HEK293 (cell line): ENCODE measurements around the gene IL25.

Source experiments
- YY1 ChIP-seq: fragments of 450-650 bp; formaldehyde crosslinking; IDR thresholded peaks from 2 replicates; pipeline ENCODE4 v1.5.1; 2018; ENCODE audit warnings: missing biosample characterization, missing genetic modification characterization
- ZBTB21 ChIP-seq: fragments of 450-650 bp; formaldehyde crosslinking; IDR thresholded peaks from 2 replicates; pipeline ENCODE4 v1.5.1; 2017; ENCODE audit warnings: missing biosample characterization, missing genetic modification characterization
- ZNF10 ChIP-seq: fragments of 450-650 bp; formaldehyde crosslinking; IDR thresholded peaks from 2 replicates; pipeline ENCODE4 v1.5.1; 2017; ENCODE audit warnings: missing biosample characterization, missing genetic modification characterization
- ZNF157 ChIP-seq: fragments of 450-650 bp; formaldehyde crosslinking; IDR thresholded peaks from 2 replicates; pipeline ENCODE4 v1.5.1; 2016; ENCODE audit warnings: missing biosample characterization, missing genetic modification characterization

- TF ChIP-seq ZNF157 (tag by site-specific recombination) (no peak), ZNF10 (no peak), ZBTB21 (no peak), YY1 (tag by site-specific recombination) (no peak)
Measured at GRCh38 chr14:23324455-23324846, 48.2 kb upstream of the IL25 start.
